ENCODE results near the gene WDR17. TPM values are rescaled to one million over a fixed set of nuclear protein-coding genes. Genes with fewer than 3 reads are reported as not detected.

Gene WDR17
- total RNA-seq, 2 donors from 2014 or later, result 5.5 to 5.7 TPM

- Histone ChIP-seq H3K9me3 (no peaks in the 10 kb centered on the region), H3K27me3 (replicated peaks; ENCODE audit: insufficient read depth) (no peaks in the 10 kb centered on the region), H3K4me3 (no peak overlapping the region), H3K4me1 (replicated peaks) (no peaks in the 10 kb centered on the region), H3K36me3 (no peaks in the 10 kb centered on the region), H3K27ac (no peak overlapping the region)
- no peak for DNase-seq (ENCODE audit: low spot score)
- no peak for TF ChIP-seq POLR2AphosphoS5 (IDR thresholded peaks at IDR 0.05)
- no peak for TF ChIP-seq CTCF (IDR thresholded peaks at IDR 0.05)
- no peak for TF ChIP-seq POLR2A (IDR thresholded peaks at IDR 0.05)
- intact Hi-C loops (cut with DNase I), result no loop called here
Measured at GRCh38 chr4:176077561-176077960, 11.9 kb downstream of the WDR17 start.

GRCh38 chr4:176084769-176085168 lies 19.1 kb downstream of the WDR17 start:
- H3K4me3 ChIP-seq, result no peak overlapping the region
- 54% methylated on average over 2 of the region's 2 CpGs for WGBS
- no peaks in the 10 kb centered on the region for H3K9me3 ChIP-seq
- intact Hi-C loops (cut with DNase I), result no loop called here
- TF ChIP-seq POLR2AphosphoS5 (IDR thresholded peaks at IDR 0.05) (no peak), POLR2A (IDR thresholded peaks at IDR 0.05) (no peak), CTCF (IDR thresholded peaks at IDR 0.05) (no peak)
- no peak for DNase-seq (ENCODE audit: low spot score)
- no peaks in the 10 kb centered on the region for H3K4me1 ChIP-seq (replicated peaks)
- no peaks in the 10 kb centered on the region for H3K36me3 ChIP-seq
- H3K27me3 ChIP-seq (replicated peaks; ENCODE audit: insufficient read depth), result no peaks in the 10 kb centered on the region
- no peak overlapping the region for H3K27ac ChIP-seq

- no peak overlapping the region for H3K27ac ChIP-seq
- intact Hi-C loops (cut with DNase I), result no loop called here
- no peak for DNase-seq (ENCODE audit: low spot score)
- no peaks in the 10 kb centered on the region for H3K36me3 ChIP-seq
- H3K27me3 ChIP-seq (replicated peaks; ENCODE audit: insufficient read depth), result no peaks in the 10 kb centered on the region
- H3K4me3 ChIP-seq, result no peak overlapping the region
- WGBS, result 79% methylated on average over 2 of the region's 2 CpGs
- TF ChIP-seq POLR2A (IDR thresholded peaks at IDR 0.05) (no peak), POLR2AphosphoS5 (IDR thresholded peaks at IDR 0.05) (no peak), CTCF (IDR thresholded peaks at IDR 0.05) (no peak)
- no peaks in the 10 kb centered on the region for H3K4me1 ChIP-seq (replicated peaks)
- H3K9me3 ChIP-seq, result no peaks in the 10 kb centered on the region
Measured at GRCh38 chr4:176090115-176090514, 24.5 kb downstream of the WDR17 start.

GRCh38 chr4:176099314-176099713 lies 33.7 kb downstream of the WDR17 start:
- intact Hi-C loops (cut with DNase I), result no loop called here
- WGBS, result 82% methylated on average over 2 of the region's 2 CpGs
- DNase-seq (ENCODE audit: low spot score), result no peak

More at GRCh38 chr4:176099314-176099713, 33.7 kb downstream of the WDR17 start:
- TF ChIP-seq CTCF (IDR thresholded peaks at IDR 0.05) (no peak), POLR2A (IDR thresholded peaks at IDR 0.05) (no peak), POLR2AphosphoS5 (IDR thresholded peaks at IDR 0.05) (no peak)
- H3K4me3 ChIP-seq, result no peak overlapping the region
- no peaks in the 10 kb centered on the region for H3K9me3 ChIP-seq
- H3K4me1 ChIP-seq (replicated peaks), result no peaks in the 10 kb centered on the region
- no peak overlapping the region for H3K27ac ChIP-seq
- no peaks in the 10 kb centered on the region for H3K27me3 ChIP-seq (replicated peaks; ENCODE audit: insufficient read depth)
- H3K36me3 ChIP-seq, result no peaks in the 10 kb centered on the region

Data from prostate gland (tissue), 2 donors.